Fibroblast of skin of right biceps (primary cell): ENCODE results near the gene UPK3BL1.
"Not testable (repeated sequence)": the region's sequence is repeated elsewhere in the genome, so short reads cannot be mapped to it uniquely, and the experiment has no call there.

Experiments
- DNase-seq: peaks from one replicate; pipeline ENCODE4 v3.0.0-alpha.2; 2013

UPK3BL1 gene

GRCh38 chr7:102642691-102643090 is at the start of gene UPK3BL1:
Gene UPK3BL1 (minus strand): TSS chr7:102642791. CDS start chr7:102642741, 50 bp downstream.
- not testable (repeated sequence) for DNase-seq

- DNase-seq: not testable (repeated sequence)
Observed at GRCh38 chr7:102690602-102691001, 48.0 kb upstream of the UPK3BL1 start.

- not testable (repeated sequence) for DNase-seq
Observed at GRCh38 chr7:102689436-102690282, 47.1 kb upstream of the UPK3BL1 start.

GRCh38 chr7:102688299-102689036 is 45.9 kb upstream of the UPK3BL1 start:
- DNase-seq: not testable (repeated sequence)

- DNase-seq: not testable (repeated sequence)
Observed at GRCh38 chr7:102682560-102682959, 40.0 kb upstream of the UPK3BL1 start.

- DNase-seq: not testable (repeated sequence)
Observed at GRCh38 chr7:102680780-102681179, 38.2 kb upstream of the UPK3BL1 start.

- not testable (repeated sequence) for DNase-seq
Observed at GRCh38 chr7:102675545-102675944, 33.0 kb upstream of the UPK3BL1 start.

- not testable (repeated sequence) for DNase-seq
Observed at GRCh38 chr7:102673447-102674067, 31.0 kb upstream of the UPK3BL1 start.

GRCh38 chr7:102671956-102672307 is 29.3 kb upstream of the UPK3BL1 start:
- not testable (repeated sequence) for DNase-seq

GRCh38 chr7:102671166-102671955 is 28.8 kb upstream of the UPK3BL1 start, which contains the start of gene POLR2J2:
Gene POLR2J2 (minus strand): TSS chr7:102671663. CDS start chr7:102671601, 62 bp downstream.
- DNase-seq: not testable (repeated sequence)

- not testable (repeated sequence) for DNase-seq
Observed at GRCh38 chr7:102667523-102667922, 24.9 kb upstream of the UPK3BL1 start.

- DNase-seq: not testable (repeated sequence)
Observed at GRCh38 chr7:102666850-102667249, 24.3 kb upstream of the UPK3BL1 start.

- not testable (repeated sequence) for DNase-seq
Observed at GRCh38 chr7:102664765-102665164, 22.2 kb upstream of the UPK3BL1 start.

- DNase-seq: not testable (repeated sequence)
Observed at GRCh38 chr7:102649924-102650323, 7.3 kb upstream of the UPK3BL1 start, which contains the start of gene SPDYE2B. Gene SPDYE2B (plus strand): TSS chr7:102650319. CDS start chr7:102652349, 2,030 bp downstream.

- DNase-seq: not testable (repeated sequence)
Observed at GRCh38 chr7:102647813-102648212, 5.2 kb upstream of the UPK3BL1 start.

GRCh38 chr7:102643404-102643803 is 813 bp upstream of the UPK3BL1 start:
- DNase-seq: not testable (repeated sequence)

- not testable (repeated sequence) for DNase-seq
Observed at GRCh38 chr7:102638848-102639247, 3.7 kb downstream of the UPK3BL1 start.

- DNase-seq: not testable (repeated sequence)
Observed at GRCh38 chr7:102636956-102637355, 5.6 kb downstream of the UPK3BL1 start.

- not testable (repeated sequence) for DNase-seq
Observed at GRCh38 chr7:102635354-102635753, 7.2 kb downstream of the UPK3BL1 start.

- DNase-seq: not testable (repeated sequence)
Observed at GRCh38 chr7:102634299-102634698, 8.3 kb downstream of the UPK3BL1 start.

GRCh38 chr7:102630622-102631021 is 12.0 kb downstream of the UPK3BL1 start:
- DNase-seq: not testable (repeated sequence)
